NOMO-1 treated with dmso at 0.1 percent for 144 hours (cell line): ENCODE data around the gene PALLD.
A peak's percentile ranks its signal among the peaks of the same experiment; 100 is the strongest.

Experiments
- DNase-seq: peaks from one replicate; lab custom pipeline; 2025; ENCODE audit not compliant: unreplicated experiment; lab: John Stamatoyannopoulos, UW

PALLD gene

GRCh38 chr4:168618577-168619265 lies 121.9 kb downstream of the PALLD start:
- no peak for DNase-seq

- no peak for DNase-seq
These were observed 122.4 kb downstream of the PALLD start for GRCh38 chr4:168619266-168619631.

GRCh38 chr4:168621806-168622589 lies 125.1 kb downstream of the PALLD start:
- DNase-seq = no peak

GRCh38 chr4:168622600-168622999 lies 125.7 kb downstream of the PALLD start:
- DNase-seq = no peak

- DNase-seq = no peak
These were observed 126.2 kb downstream of the PALLD start for GRCh38 chr4:168623011-168623410.

- DNase-seq = no peak
These were observed 126.6 kb downstream of the PALLD start for GRCh38 chr4:168623484-168623883.

- no peak for DNase-seq
These were observed 131.4 kb downstream of the PALLD start for GRCh38 chr4:168628251-168628650.

GRCh38 chr4:168629566-168629965 lies 132.7 kb downstream of the PALLD start:
- no peak for DNase-seq

GRCh38 chr4:168630445-168631187 lies 133.8 kb downstream of the PALLD start:
- DNase-seq = no peak

GRCh38 chr4:168631241-168632162 lies 134.7 kb downstream of the PALLD start:
- no peak for DNase-seq

- DNase-seq = no peak
These were observed 135.5 kb downstream of the PALLD start for GRCh38 chr4:168632301-168632725.

- DNase-seq = no peak
These were observed 136.2 kb downstream of the PALLD start for GRCh38 chr4:168633064-168633463.

GRCh38 chr4:168633496-168633895 lies 136.6 kb downstream of the PALLD start:
- DNase-seq = no peak

GRCh38 chr4:168634276-168634802 lies 137.5 kb downstream of the PALLD start:
- peak; percentile 52 for DNase-seq

- DNase-seq = no peak
These were observed 139.2 kb downstream of the PALLD start for GRCh38 chr4:168636040-168636439.

- DNase-seq = no peak
These were observed 139.8 kb downstream of the PALLD start for GRCh38 chr4:168636506-168637196.

GRCh38 chr4:168637872-168638756 lies 141.3 kb downstream of the PALLD start:
- DNase-seq = no peak

- no peak for DNase-seq
These were observed 143.1 kb downstream of the PALLD start for GRCh38 chr4:168639914-168640313.

- DNase-seq = no peak
These were observed 144.9 kb downstream of the PALLD start for GRCh38 chr4:168641811-168642140.
